ENCODE measurements around the gene INTS2.

- TF ChIP-seq, protein P1, sequence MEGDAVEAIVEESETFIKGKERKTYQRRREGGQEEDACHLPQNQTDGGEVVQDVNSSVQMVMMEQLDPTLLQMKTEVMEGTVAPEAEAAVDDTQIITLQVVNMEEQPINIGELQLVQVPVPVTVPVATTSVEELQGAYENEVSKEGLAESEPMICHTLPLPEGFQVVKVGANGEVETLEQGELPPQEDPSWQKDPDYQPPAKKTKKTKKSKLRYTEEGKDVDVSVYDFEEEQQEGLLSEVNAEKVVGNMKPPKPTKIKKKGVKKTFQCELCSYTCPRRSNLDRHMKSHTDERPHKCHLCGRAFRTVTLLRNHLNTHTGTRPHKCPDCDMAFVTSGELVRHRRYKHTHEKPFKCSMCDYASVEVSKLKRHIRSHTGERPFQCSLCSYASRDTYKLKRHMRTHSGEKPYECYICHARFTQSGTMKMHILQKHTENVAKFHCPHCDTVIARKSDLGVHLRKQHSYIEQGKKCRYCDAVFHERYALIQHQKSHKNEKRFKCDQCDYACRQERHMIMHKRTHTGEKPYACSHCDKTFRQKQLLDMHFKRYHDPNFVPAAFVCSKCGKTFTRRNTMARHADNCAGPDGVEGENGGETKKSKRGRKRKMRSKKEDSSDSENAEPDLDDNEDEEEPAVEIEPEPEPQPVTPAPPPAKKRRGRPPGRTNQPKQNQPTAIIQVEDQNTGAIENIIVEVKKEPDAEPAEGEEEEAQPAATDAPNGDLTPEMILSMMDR (IDR thresholded peaks at IDR 0.05), result no peak
- no peak for TF ChIP-seq EZH2 (IDR thresholded peaks at IDR 0.05; ENCODE audit: borderline replicate concordance, insufficient read depth, low read depth, low read length, poor library complexity, severe bottlenecking)
Observed at GRCh38 chr17:61817452-61817851, 110.3 kb downstream of the INTS2 start.

Measured in B cell (primary cell).